ENCODE measurements around the gene POLR1E. TPM values are rescaled to one million over a fixed set of nuclear protein-coding genes. Genes with fewer than 3 reads are reported as not detected.

The POLR1E gene, protein sequence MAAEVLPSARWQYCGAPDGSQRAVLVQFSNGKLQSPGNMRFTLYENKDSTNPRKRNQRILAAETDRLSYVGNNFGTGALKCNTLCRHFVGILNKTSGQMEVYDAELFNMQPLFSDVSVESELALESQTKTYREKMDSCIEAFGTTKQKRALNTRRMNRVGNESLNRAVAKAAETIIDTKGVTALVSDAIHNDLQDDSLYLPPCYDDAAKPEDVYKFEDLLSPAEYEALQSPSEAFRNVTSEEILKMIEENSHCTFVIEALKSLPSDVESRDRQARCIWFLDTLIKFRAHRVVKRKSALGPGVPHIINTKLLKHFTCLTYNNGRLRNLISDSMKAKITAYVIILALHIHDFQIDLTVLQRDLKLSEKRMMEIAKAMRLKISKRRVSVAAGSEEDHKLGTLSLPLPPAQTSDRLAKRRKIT
- total RNA-seq, result 10 to 100 TPM; 67.8 to 77.2 TPM

GRCh38 chr9:37485389-37486255 lies at the start of gene POLR1E:
Gene POLR1E, plus strand, starts transcription at chr9:37485948. Its CDS starts 100 bp downstream, at chr9:37486048.
- ATAC-seq (replicated peaks in 1 of 2) (peak; percentile 98), DNase-seq (peak; percentile 97 to 98)
- Mint-ChIP-seq H3K4me3 (peak within 1 kb of the TSS; percentile 93 to 99), H3K27ac (peak within 1 kb of the TSS; percentile 93), H3K4me1 (ENCODE audit: low read depth) (peaks cover 44% of the 10 kb centered on the region), H3K9me3 (no peaks in the 10 kb centered on the region), H3K27me3 (ENCODE audit: low read depth) (peaks cover 9% of the 10 kb centered on the region), H3K36me3 (ENCODE audit: insufficient read depth in 2 of 2) (peaks cover 11 to 22% of the 10 kb centered on the region in 2 donors)

DNA sequence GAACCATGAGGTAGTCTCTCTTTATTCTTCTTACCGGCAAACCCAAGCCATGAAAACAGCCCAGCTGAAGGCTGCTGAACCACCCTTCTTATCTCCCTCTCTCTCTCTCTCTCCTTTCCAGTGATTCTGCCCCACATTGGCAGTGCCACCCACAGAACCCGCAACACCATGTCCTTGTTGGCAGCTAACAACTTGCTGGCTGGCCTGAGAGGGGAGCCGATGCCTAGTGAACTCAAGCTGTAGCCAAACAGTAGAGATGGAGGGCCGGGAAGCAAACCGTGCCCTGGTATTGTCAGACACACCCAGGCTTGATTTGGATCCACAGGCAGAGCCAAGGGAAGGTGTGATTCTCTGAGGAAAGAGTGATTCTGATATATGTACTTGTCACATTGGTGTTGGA lies 49.2 kb upstream of the POLR1E start:
- no peak overlapping the region for H3K27ac Mint-ChIP-seq
- H3K9me3 Mint-ChIP-seq, result no peaks in the 10 kb centered on the region
- peaks cover 4 to 6% of the 10 kb centered on the region in 2 donors for H3K36me3 Mint-ChIP-seq (ENCODE audit: insufficient read depth in 2 of 2)
- DNase-seq (no peak), ATAC-seq (replicated peaks in 1 of 2) (no peak)
- H3K4me3 Mint-ChIP-seq, result no peak overlapping the region
- H3K4me1 Mint-ChIP-seq (ENCODE audit: low read depth), result no peaks in the 10 kb centered on the region
- H3K27me3 Mint-ChIP-seq (ENCODE audit: low read depth), result no peaks in the 10 kb centered on the region

- H3K9me3 Mint-ChIP-seq, result no peaks in the 10 kb centered on the region
- no peak overlapping the region for H3K4me3 Mint-ChIP-seq
- H3K27me3 Mint-ChIP-seq (ENCODE audit: low read depth), result no peaks in the 10 kb centered on the region
- H3K27ac Mint-ChIP-seq, result no peak overlapping the region
- H3K4me1 Mint-ChIP-seq (ENCODE audit: low read depth), result no peaks in the 10 kb centered on the region
- H3K36me3 Mint-ChIP-seq (ENCODE audit: insufficient read depth in 2 of 2), result peaks cover 6 to 8% of the 10 kb centered on the region in 2 donors
- no peak for ATAC-seq (replicated peaks in 1 of 2)
- no peak for DNase-seq
These were observed 48.7 kb upstream of the POLR1E start for GRCh38 chr9:37437010-37437409.

- H3K4me1 Mint-ChIP-seq (ENCODE audit: low read depth), result no peaks in the 10 kb centered on the region
- no peaks in the 10 kb centered on the region for H3K27me3 Mint-ChIP-seq (ENCODE audit: low read depth)
- H3K27ac Mint-ChIP-seq, result no peak overlapping the region
- no peak overlapping the region for H3K4me3 Mint-ChIP-seq
- DNase-seq (no peak), ATAC-seq (replicated peaks in 1 of 2) (no peak)
- H3K9me3 Mint-ChIP-seq, result no peaks in the 10 kb centered on the region
- H3K36me3 Mint-ChIP-seq (ENCODE audit: insufficient read depth in 2 of 2), result peaks cover 6 to 8% of the 10 kb centered on the region in 2 donors
These were observed 48.1 kb upstream of the POLR1E start for GRCh38 chr9:37437621-37438020.

DNA sequence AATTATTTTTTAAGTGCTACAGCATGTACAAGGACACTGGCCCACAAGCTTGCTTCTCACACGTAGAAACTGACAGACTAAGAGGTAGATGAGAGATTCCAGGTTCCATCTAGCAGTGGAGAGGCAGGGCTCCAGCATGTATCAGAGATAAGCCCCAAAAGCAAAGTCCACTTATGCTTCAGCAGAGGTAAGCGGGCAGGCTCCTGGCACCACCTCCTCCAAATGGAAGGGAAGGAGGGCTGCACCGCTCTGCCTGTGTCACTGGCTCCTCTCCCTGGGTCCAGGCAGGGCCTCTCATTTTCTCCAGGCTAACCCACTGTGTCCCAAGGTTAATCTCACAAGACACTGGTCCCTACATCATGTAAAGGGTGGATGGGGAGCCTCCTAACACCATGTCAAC lies 47.4 kb upstream of the POLR1E start:
- Mint-ChIP-seq H3K27ac (no peak overlapping the region), H3K4me3 (no peak overlapping the region), H3K36me3 (ENCODE audit: insufficient read depth in 2 of 2) (peaks cover 6 to 11% of the 10 kb centered on the region in 2 donors), H3K9me3 (no peaks in the 10 kb centered on the region), H3K4me1 (ENCODE audit: low read depth) (no peaks in the 10 kb centered on the region), H3K27me3 (ENCODE audit: low read depth) (no peaks in the 10 kb centered on the region)
- no peak for DNase-seq
- ATAC-seq (replicated peaks in 1 of 2), result no peak

GRCh38 chr9:37441776-37442370 lies 43.9 kb upstream of the POLR1E start:
- no peak overlapping the region for H3K27ac Mint-ChIP-seq
- H3K27me3 Mint-ChIP-seq (ENCODE audit: low read depth), result no peaks in the 10 kb centered on the region
- H3K4me1 Mint-ChIP-seq (ENCODE audit: low read depth), result peaks cover 16% of the 10 kb centered on the region
- ATAC-seq (replicated peaks in 1 of 2) (no peak), DNase-seq (no peak)
- no peak overlapping the region for H3K4me3 Mint-ChIP-seq
- H3K9me3 Mint-ChIP-seq, result no peaks in the 10 kb centered on the region
- H3K36me3 Mint-ChIP-seq (ENCODE audit: insufficient read depth in 2 of 2), result peaks cover 2 to 15% of the 10 kb centered on the region in 2 donors

GRCh38 chr9:37442556-37442955 lies 43.2 kb upstream of the POLR1E start:
- Mint-ChIP-seq H3K36me3 (ENCODE audit: insufficient read depth in 2 of 2) (peaks cover 2 to 14% of the 10 kb centered on the region in 2 donors), H3K9me3 (no peaks in the 10 kb centered on the region), H3K27me3 (ENCODE audit: low read depth) (no peaks in the 10 kb centered on the region), H3K4me3 (no peak overlapping the region), H3K4me1 (ENCODE audit: low read depth) (peaks cover 18% of the 10 kb centered on the region), H3K27ac (no peak overlapping the region)
- DNase-seq (no peak), ATAC-seq (replicated peaks in 1 of 2) (no peak)

DNA sequence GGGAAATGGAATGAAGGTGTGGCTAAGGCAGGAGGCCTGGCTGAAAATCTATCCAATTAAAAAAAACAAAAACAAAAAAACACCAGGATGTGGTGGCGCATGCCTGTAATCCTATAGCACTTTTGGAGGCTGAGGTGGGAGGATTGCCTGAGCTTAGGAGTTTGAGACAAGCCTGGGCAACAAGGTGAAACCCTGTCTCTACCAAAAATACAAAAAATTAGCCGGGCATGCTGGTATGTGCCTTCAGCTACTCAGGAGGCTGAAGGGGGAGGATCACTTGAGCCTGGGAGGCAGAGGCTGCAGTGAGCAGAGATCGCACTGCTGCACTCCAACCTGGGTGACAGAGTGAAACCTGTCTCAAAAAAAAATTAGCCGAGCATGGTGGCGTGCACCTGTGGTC lies 42.2 kb upstream of the POLR1E start:
- peaks cover 23% of the 10 kb centered on the region for H3K4me1 Mint-ChIP-seq (ENCODE audit: low read depth)
- H3K9me3 Mint-ChIP-seq, result no peaks in the 10 kb centered on the region
- H3K4me3 Mint-ChIP-seq, result no peak overlapping the region
- H3K36me3 Mint-ChIP-seq (ENCODE audit: insufficient read depth in 2 of 2), result peaks cover 2 to 14% of the 10 kb centered on the region in 2 donors
- DNase-seq (no peak), ATAC-seq (replicated peaks in 1 of 2) (no peak)
- H3K27me3 Mint-ChIP-seq (ENCODE audit: low read depth), result no peaks in the 10 kb centered on the region
- H3K27ac Mint-ChIP-seq, result no peak overlapping the region

- H3K27ac Mint-ChIP-seq, result no peak overlapping the region
- no peaks in the 10 kb centered on the region for H3K9me3 Mint-ChIP-seq
- H3K4me1 Mint-ChIP-seq (ENCODE audit: low read depth), result peaks cover 23% of the 10 kb centered on the region
- H3K27me3 Mint-ChIP-seq (ENCODE audit: low read depth), result no peaks in the 10 kb centered on the region
- DNase-seq (no peak), ATAC-seq (replicated peaks in 1 of 2) (no peak)
- H3K4me3 Mint-ChIP-seq, result no peak overlapping the region
- peaks cover 2 to 14% of the 10 kb centered on the region in 2 donors for H3K36me3 Mint-ChIP-seq (ENCODE audit: insufficient read depth in 2 of 2)
These were observed 40.9 kb upstream of the POLR1E start for GRCh38 chr9:37444890-37445289.

DNA sequence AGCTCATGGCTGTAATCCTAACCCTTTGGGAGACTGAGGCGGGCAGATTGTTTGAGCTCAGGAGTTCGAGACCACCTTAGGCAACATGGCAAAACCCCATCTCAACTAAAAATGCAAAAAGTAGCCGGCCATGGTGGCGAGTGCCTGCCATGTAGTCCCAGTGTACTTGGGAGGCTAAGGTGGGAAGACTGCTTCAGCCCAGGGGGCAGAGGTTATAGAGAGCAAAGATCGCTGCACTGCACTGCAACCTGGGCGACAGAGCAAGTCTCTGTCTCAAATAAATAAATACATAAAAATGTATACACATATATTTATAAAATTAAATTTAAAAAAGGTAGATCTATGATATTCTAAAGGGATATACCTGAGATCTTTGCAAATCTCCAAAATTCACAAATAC lies 39.9 kb upstream of the POLR1E start:
- Mint-ChIP-seq H3K36me3 (ENCODE audit: insufficient read depth in 2 of 2) (peaks cover 0 to 19% of the 10 kb centered on the region in 2 donors), H3K27me3 (ENCODE audit: low read depth) (no peaks in the 10 kb centered on the region), H3K4me3 (no peak overlapping the region), H3K27ac (no peak overlapping the region), H3K4me1 (ENCODE audit: low read depth) (peaks cover 23% of the 10 kb centered on the region), H3K9me3 (no peaks in the 10 kb centered on the region)
- DNase-seq (no peak), ATAC-seq (replicated peaks in 1 of 2) (no peak)

DNA sequence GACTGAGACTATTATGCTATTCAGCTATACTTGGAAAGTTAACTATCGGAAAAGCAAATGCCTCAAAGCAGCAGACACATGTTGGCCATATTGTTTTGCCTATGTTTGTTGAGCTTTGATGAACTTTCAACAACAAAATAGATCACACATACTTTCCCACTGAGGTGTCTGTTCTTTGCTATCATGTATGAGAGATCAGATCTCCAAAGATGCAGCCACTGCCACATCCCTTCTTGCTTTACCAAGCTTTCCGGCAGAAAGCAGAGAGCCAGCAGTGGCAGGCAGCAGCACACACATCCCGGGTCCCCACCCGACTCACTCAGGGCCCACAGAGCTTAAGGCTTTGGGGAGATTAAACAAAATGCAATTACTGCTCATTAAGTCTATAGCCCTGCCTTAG lies 39.3 kb upstream of the POLR1E start:
- H3K36me3 Mint-ChIP-seq (ENCODE audit: insufficient read depth in 2 of 2), result peaks cover 0 to 18% of the 10 kb centered on the region in 2 donors
- no peaks in the 10 kb centered on the region for H3K9me3 Mint-ChIP-seq
- no peaks in the 10 kb centered on the region for H3K27me3 Mint-ChIP-seq (ENCODE audit: low read depth)
- no peak overlapping the region for H3K4me3 Mint-ChIP-seq
- DNase-seq (no peak), ATAC-seq (replicated peaks in 1 of 2) (no peak)
- peaks cover 23% of the 10 kb centered on the region for H3K4me1 Mint-ChIP-seq (ENCODE audit: low read depth)
- no peak overlapping the region for H3K27ac Mint-ChIP-seq

DNA sequence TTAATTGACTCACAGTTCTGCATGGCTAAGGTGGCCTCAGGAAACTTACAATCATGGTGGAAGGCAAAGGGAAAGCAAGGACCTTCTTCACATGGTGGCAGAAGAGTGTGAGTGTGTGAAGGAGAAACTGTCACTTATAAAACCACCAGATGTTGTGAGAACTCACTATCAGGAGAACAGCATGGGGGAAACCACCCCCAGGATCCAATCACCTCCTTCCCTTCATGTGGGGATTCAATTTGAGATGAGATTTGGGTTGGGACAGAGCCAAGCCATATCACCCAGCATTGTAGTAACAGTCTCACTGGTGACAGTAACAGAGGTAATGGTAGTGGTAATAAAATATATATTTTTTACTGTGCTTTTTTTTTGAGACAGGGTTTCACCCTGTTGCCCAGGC lies 38.6 kb upstream of the POLR1E start:
- Mint-ChIP-seq H3K27me3 (ENCODE audit: low read depth) (no peaks in the 10 kb centered on the region), H3K4me3 (no peak overlapping the region), H3K27ac (no peak overlapping the region), H3K36me3 (ENCODE audit: insufficient read depth in 2 of 2) (peaks cover 0 to 12% of the 10 kb centered on the region in 2 donors), H3K4me1 (ENCODE audit: low read depth) (peaks cover 27% of the 10 kb centered on the region), H3K9me3 (no peaks in the 10 kb centered on the region)
- DNase-seq, result no peak
- no peak for ATAC-seq (replicated peaks in 1 of 2)

Data from activated T-cell treated with anti-CD3 and anti-CD28 coated beads, Interleukin-2, amount 50 U/mL, for 72 hours (primary cell).